ENCODE results near the gene YTHDC1.

YTHDC1 gene

DNA sequence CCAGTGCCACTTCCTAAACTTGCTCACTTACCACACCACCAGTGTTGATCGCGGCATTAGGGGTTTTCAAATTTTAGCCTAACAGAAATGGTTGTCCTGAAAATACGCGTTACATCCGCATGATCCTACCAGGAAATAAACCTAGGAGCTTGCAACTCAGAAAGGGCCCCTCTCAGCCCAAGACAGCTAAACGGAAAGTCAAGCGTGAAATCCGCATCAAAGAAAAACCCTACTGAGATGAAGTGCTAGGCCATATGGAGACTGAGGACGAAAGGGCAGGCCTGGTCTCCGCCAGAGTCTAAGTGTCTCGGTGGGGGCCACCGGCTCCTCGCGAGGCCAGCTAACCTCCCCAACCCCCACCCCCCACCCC, 626 bp downstream of the YTHDC1 start:
- peaks cover 48% of the 10 kb centered on the region for H3K36me3 ChIP-seq (ENCODE audit: low read depth)
- peaks cover 35% of the 10 kb centered on the region for H3K4me1 ChIP-seq (ENCODE audit: insufficient read depth, poor library complexity, severe bottlenecking)
- peak overlapping the region; percentile 94 for H3K4me3 ChIP-seq (ENCODE audit: severe bottlenecking)
- DNase-seq (ENCODE audit: low spot score): no peak
- H3K27ac ChIP-seq (ENCODE audit: poor library complexity, severe bottlenecking): peak overlapping the region; percentile 83
- no peaks in the 10 kb centered on the region for H3K9me3 ChIP-seq (ENCODE audit: severe bottlenecking)
- H3K27me3 ChIP-seq (ENCODE audit: insufficient read depth, poor library complexity, severe bottlenecking): no peaks in the 10 kb centered on the region
- no peak for ATAC-seq (ENCODE audit: low read depth)
- TF ChIP-seq, protein P1, sequence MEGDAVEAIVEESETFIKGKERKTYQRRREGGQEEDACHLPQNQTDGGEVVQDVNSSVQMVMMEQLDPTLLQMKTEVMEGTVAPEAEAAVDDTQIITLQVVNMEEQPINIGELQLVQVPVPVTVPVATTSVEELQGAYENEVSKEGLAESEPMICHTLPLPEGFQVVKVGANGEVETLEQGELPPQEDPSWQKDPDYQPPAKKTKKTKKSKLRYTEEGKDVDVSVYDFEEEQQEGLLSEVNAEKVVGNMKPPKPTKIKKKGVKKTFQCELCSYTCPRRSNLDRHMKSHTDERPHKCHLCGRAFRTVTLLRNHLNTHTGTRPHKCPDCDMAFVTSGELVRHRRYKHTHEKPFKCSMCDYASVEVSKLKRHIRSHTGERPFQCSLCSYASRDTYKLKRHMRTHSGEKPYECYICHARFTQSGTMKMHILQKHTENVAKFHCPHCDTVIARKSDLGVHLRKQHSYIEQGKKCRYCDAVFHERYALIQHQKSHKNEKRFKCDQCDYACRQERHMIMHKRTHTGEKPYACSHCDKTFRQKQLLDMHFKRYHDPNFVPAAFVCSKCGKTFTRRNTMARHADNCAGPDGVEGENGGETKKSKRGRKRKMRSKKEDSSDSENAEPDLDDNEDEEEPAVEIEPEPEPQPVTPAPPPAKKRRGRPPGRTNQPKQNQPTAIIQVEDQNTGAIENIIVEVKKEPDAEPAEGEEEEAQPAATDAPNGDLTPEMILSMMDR (IDR thresholded peaks at IDR 0.05; ENCODE audit: poor library complexity, severe bottlenecking): no peak

DNA sequence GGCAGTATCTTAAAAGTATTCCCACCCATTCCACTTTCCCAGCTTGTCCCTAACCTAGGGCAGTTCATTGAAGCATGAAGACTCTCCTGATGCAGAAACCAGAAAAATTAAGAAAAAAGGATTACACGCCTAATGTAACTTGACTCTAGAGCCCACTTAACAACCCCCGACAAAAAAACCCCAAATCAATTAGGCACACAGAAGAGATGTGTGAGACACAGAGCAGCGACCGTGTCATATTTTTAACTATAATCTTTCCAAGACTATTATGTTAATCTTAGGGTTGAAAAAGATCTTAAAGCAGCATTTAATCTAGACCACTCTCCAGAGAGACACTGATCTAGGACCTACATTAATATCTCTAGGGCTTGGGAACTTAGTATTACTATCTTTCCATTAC, 1.3 kb downstream of the YTHDC1 start:
- Histone ChIP-seq H3K36me3 (ENCODE audit: low read depth) (peaks cover 48% of the 10 kb centered on the region), H3K4me3 (ENCODE audit: severe bottlenecking) (peak overlapping the region; percentile 94), H3K9me3 (ENCODE audit: severe bottlenecking) (no peaks in the 10 kb centered on the region), H3K27ac (ENCODE audit: poor library complexity, severe bottlenecking) (peak overlapping the region; percentile 83), H3K27me3 (ENCODE audit: insufficient read depth, poor library complexity, severe bottlenecking) (no peaks in the 10 kb centered on the region), H3K4me1 (ENCODE audit: insufficient read depth, poor library complexity, severe bottlenecking) (peaks cover 42% of the 10 kb centered on the region)
- TF ChIP-seq, protein P1 (IDR thresholded peaks at IDR 0.05; ENCODE audit: poor library complexity, severe bottlenecking): no peak
- DNase-seq (ENCODE audit: low spot score): no peak
- ATAC-seq (ENCODE audit: low read depth): no peak

DNA sequence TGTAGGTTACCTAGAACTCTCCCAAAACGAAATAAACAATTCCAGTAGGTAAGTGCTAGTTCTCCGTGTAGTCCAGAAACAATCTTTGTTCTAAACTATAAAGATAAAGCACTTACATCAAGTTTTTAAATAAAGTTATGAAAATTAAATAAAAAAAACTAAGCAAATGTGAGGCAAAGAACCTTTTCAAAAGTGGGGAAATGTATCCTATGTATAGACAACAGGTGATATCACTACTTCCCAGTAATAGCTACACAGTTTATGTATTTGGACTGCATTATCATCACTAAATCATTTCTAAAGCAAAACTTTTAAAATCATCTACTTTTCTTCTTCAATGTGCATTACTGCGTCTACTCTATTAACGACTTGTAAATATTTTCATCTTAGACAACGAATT, 2.0 kb downstream of the YTHDC1 start:
- DNase-seq (ENCODE audit: low spot score): no peak
- peaks cover 48% of the 10 kb centered on the region for H3K36me3 ChIP-seq (ENCODE audit: low read depth)
- no peaks in the 10 kb centered on the region for H3K27me3 ChIP-seq (ENCODE audit: insufficient read depth, poor library complexity, severe bottlenecking)
- TF ChIP-seq, protein P1 (IDR thresholded peaks at IDR 0.05; ENCODE audit: poor library complexity, severe bottlenecking): no peak
- no peaks in the 10 kb centered on the region for H3K9me3 ChIP-seq (ENCODE audit: severe bottlenecking)
- H3K4me1 ChIP-seq (ENCODE audit: insufficient read depth, poor library complexity, severe bottlenecking): peaks cover 47% of the 10 kb centered on the region
- ATAC-seq (ENCODE audit: low read depth): no peak
- H3K27ac ChIP-seq (ENCODE audit: poor library complexity, severe bottlenecking): peak overlapping the region; percentile 83
- peak overlapping the region; percentile 94 for H3K4me3 ChIP-seq (ENCODE audit: severe bottlenecking)

DNA sequence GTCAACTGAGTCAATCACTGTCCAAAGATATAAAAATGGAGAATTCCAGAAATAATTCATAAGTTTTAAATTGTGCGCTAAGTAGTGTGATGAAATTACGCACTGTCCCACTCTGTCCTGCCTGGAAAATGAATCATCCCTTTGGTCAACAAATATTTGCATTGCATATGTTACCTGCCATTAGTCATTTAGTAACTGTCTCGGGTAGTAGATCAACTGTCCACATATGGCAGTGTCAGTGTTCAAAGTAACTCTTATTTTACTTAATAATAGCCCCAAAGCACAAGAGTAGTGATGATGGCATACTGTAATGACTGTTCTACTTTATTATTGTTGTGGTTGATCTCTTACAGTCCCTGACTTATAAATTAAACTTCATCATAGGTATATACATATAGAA, 3.4 kb downstream of the YTHDC1 start:
- ATAC-seq (ENCODE audit: low read depth) (peak; percentile 62), DNase-seq (ENCODE audit: low spot score) (no peak)
- peak overlapping the region; percentile 94 for H3K4me3 ChIP-seq (ENCODE audit: severe bottlenecking)
- TF ChIP-seq, protein P1 (IDR thresholded peaks at IDR 0.05; ENCODE audit: poor library complexity, severe bottlenecking): no peak
- H3K9me3 ChIP-seq (ENCODE audit: severe bottlenecking): no peaks in the 10 kb centered on the region
- peaks cover 62% of the 10 kb centered on the region for H3K36me3 ChIP-seq (ENCODE audit: low read depth)
- H3K4me1 ChIP-seq (ENCODE audit: insufficient read depth, poor library complexity, severe bottlenecking): peaks cover 61% of the 10 kb centered on the region
- no peaks in the 10 kb centered on the region for H3K27me3 ChIP-seq (ENCODE audit: insufficient read depth, poor library complexity, severe bottlenecking)
- peak overlapping the region; percentile 83 for H3K27ac ChIP-seq (ENCODE audit: poor library complexity, severe bottlenecking)

DNA sequence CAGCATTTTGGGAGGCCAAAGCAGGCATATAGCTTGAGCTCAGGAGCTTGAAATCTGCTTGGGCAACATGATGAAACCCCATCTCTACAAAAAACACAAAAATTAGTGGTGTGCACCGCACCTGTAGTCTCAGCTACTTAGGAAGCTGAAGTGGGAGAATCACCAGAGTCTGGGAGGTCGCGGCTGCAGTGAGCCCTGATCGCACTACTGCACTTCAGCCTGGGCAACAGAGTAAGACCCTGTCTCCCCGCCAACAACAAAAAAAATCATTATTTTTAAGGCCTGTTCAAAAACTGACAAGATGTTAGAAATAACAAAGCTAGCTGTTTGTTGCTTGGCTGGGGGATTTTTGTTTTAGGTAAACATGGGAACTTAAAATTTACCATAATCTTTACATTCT, 5.1 kb downstream of the YTHDC1 start:
- Histone ChIP-seq H3K36me3 (ENCODE audit: low read depth) (peaks cover 62% of the 10 kb centered on the region), H3K4me1 (ENCODE audit: insufficient read depth, poor library complexity, severe bottlenecking) (peaks cover 74% of the 10 kb centered on the region), H3K27me3 (ENCODE audit: insufficient read depth, poor library complexity, severe bottlenecking) (no peaks in the 10 kb centered on the region), H3K9me3 (ENCODE audit: severe bottlenecking) (no peaks in the 10 kb centered on the region), H3K4me3 (ENCODE audit: severe bottlenecking) (no peak overlapping the region), H3K27ac (ENCODE audit: poor library complexity, severe bottlenecking) (peak overlapping the region; percentile 83)
- no peak for DNase-seq (ENCODE audit: low spot score)
- TF ChIP-seq, protein P1 (IDR thresholded peaks at IDR 0.05; ENCODE audit: poor library complexity, severe bottlenecking): no peak
- no peak for ATAC-seq (ENCODE audit: low read depth)

Data from RWPE2 (cell line).